ENCODE data around the gene PEX7.

DNA sequence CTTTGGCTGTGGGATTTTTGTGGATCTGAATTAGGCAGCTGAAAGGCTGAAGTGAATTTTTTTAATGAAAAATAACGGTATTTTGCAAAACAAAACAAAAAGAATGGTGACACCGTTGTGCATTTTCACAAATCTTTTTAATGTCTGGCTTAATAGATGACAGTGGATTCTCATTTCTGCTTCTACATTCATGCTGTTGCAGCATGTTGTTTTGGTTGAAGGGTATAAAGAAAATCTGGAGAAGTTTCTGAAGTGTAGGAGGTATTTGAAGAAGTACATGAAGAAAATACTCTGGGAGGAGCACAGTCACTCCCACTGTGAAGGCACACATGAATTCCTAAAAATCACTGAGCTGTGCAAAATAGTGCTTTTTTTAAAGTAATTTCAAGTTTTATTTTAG, 27.0 kb upstream of the PEX7 start:
- TF ChIP-seq, protein P1, sequence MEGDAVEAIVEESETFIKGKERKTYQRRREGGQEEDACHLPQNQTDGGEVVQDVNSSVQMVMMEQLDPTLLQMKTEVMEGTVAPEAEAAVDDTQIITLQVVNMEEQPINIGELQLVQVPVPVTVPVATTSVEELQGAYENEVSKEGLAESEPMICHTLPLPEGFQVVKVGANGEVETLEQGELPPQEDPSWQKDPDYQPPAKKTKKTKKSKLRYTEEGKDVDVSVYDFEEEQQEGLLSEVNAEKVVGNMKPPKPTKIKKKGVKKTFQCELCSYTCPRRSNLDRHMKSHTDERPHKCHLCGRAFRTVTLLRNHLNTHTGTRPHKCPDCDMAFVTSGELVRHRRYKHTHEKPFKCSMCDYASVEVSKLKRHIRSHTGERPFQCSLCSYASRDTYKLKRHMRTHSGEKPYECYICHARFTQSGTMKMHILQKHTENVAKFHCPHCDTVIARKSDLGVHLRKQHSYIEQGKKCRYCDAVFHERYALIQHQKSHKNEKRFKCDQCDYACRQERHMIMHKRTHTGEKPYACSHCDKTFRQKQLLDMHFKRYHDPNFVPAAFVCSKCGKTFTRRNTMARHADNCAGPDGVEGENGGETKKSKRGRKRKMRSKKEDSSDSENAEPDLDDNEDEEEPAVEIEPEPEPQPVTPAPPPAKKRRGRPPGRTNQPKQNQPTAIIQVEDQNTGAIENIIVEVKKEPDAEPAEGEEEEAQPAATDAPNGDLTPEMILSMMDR (conservative IDR thresholded peaks at IDR 0.05): no peak
- TF ChIP-seq ZFX (IDR thresholded peaks at IDR 0.05): no peak

Measured in C4-2B (cell line).